ENCODE measurements around the gene APRT. TPM values are rescaled to one million over a fixed set of nuclear protein-coding genes. Genes with fewer than 3 reads are reported as not detected.
A peak's percentile ranks its signal among the peaks of the same experiment; 100 is the strongest.

APRT gene
- total and polyA plus RNA-seq, 8 donors: 38.8 to 88.2 (median 68.4) TPM

GRCh38 chr16:88854306-88855111, 42.8 kb upstream of the APRT start:
- FAIRE-seq (no peak), ATAC-seq (no peak), DNase-seq (peak in 1 of 6 donors; percentile 65)
- Histone ChIP-seq H3K4me1 (peaks cover 0 to 10% (median 4%) of the 10 kb centered on the region in 3 donors), H3K27me3 (no peaks in the 10 kb centered on the region), H3K9me3 (no peaks in the 10 kb centered on the region), H3K36me3 (peaks cover 0 to 8% (median 0%) of the 10 kb centered on the region in 3 donors), H3K4me3 (no peak overlapping the region), H3K27ac (no peak overlapping the region)
- no peak for TF ChIP-seq CTCF (IDR thresholded peaks at IDR 0.05)
- intact Hi-C loops (cut with DNase I): no loop called here
- WGBS, 2 donors: 68 to 71% methylated on average over 20 of the region's 20 CpGs

GRCh38 chr16:88853325-88853941, 41.7 kb upstream of the APRT start:
- Histone ChIP-seq H3K4me1 (peaks cover 0 to 10% (median 4%) of the 10 kb centered on the region in 3 donors), H3K9me3 (no peaks in the 10 kb centered on the region), H3K27ac (no peak overlapping the region), H3K36me3 (no peaks in the 10 kb centered on the region), H3K27me3 (no peaks in the 10 kb centered on the region), H3K4me3 (no peak overlapping the region)
- WGBS, 2 donors: 81 to 89% methylated on average over 17 of the region's 17 CpGs
- intact Hi-C loops (cut with DNase I): no loop called here
- no peak for TF ChIP-seq CTCF (IDR thresholded peaks at IDR 0.05)
- ATAC-seq (no peak), DNase-seq (peak in 1 of 6 donors; percentile 70), FAIRE-seq (no peak)

- FAIRE-seq (no peak), ATAC-seq (no peak), DNase-seq (peak in 1 of 6 donors; percentile 49)
- intact Hi-C loops (cut with DNase I): no loop called here
- no peak for TF ChIP-seq CTCF (IDR thresholded peaks at IDR 0.05)
- H3K4me3 ChIP-seq: no peak overlapping the region
- H3K36me3 ChIP-seq: no peaks in the 10 kb centered on the region
- H3K27ac ChIP-seq: no peak overlapping the region
- WGBS, 2 donors: 90 to 91% methylated on average over 19 of the region's 19 CpGs
- H3K27me3 ChIP-seq: no peaks in the 10 kb centered on the region
- peaks cover 0 to 6% (median 0%) of the 10 kb centered on the region in 3 donors for H3K4me1 ChIP-seq
- no peaks in the 10 kb centered on the region for H3K9me3 ChIP-seq
These were observed 39.9 kb upstream of the APRT start for GRCh38 chr16:88851616-88852015.

GRCh38 chr16:88850531-88851199, 38.9 kb upstream of the APRT start:
- WGBS, 2 donors: 93 to 95% methylated on average over 33 of the region's 33 CpGs
- Histone ChIP-seq H3K27me3 (no peaks in the 10 kb centered on the region), H3K4me1 (peaks cover 0 to under 1% (median 0%) of the 10 kb centered on the region in 3 donors), H3K4me3 (no peak overlapping the region), H3K27ac (no peak overlapping the region), H3K36me3 (no peaks in the 10 kb centered on the region), H3K9me3 (no peaks in the 10 kb centered on the region)
- DNase-seq: no peak
- FAIRE-seq: no peak
- TF ChIP-seq CTCF (IDR thresholded peaks at IDR 0.05): no peak
- no peak for ATAC-seq
- intact Hi-C loops (cut with DNase I): no loop called here
